NCI-H69 (cell line): Measurements from ENCODE around the gene KLHL29.
A peak's percentile ranks its signal among the peaks of the same experiment; 100 is the strongest.
"Not testable (repeated sequence)": the region's sequence is repeated elsewhere in the genome, so short reads cannot be mapped to it uniquely, and the experiment has no call there.

Experiments
- DNase-seq: peaks from one replicate; lab custom pipeline; 2025; lab: John Stamatoyannopoulos, UW

Gene KLHL29

DNA sequence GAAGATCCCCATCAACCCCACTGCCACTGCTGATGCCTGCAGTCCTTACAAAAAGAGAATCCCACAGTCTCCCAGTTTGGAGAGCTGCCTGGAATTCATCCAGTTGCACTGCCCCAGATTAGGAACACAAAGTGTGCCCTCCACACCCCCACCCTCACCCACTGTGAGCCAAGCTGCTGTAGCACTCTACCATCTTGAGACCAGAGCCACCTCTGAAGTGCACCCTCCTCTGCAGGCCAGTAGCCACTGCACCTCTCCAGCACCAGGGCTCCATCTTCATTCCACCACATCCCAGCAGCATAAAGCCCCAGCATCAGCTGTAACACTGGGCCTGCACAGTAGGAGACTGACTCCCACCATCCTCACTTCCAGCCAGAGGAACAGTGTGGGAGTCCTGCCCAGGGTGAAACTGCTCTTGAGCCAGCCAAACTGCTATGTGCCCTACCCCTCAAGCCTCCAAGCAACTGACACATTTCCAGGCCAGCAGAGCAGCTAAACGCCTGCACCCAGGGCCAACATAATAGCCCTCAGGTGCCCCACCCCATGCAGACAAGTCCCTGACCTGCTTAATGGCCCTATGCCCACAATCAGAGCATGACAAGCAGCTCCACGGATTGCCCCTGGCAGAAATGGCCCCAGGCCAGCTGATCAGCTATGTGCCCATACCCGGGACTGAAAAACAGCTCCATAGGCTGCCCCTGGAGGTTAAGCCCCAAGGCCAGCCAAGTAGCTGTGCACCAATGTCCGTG lies 335.9 kb downstream of the KLHL29 start:
- peak; percentile 4 for DNase-seq

DNA sequence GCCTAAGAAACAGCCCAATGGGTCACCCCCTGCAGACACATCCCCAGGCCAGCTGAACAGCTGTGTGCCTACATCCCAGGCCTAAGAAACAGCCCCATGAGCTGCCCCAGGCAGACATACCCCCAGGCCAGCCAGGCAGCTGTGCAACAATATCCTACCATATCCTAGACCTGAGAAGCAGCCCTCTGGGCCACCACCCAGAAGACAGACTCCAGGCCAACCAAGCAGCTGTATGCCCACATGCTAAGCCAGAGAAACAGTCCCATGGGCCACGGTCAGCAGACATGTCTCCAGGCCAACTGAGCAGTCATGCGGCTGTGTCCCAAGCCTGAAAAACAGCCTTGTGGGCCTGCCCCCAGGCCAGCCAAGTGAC lies 336.5 kb downstream of the KLHL29 start:
- no peak for DNase-seq

DNA sequence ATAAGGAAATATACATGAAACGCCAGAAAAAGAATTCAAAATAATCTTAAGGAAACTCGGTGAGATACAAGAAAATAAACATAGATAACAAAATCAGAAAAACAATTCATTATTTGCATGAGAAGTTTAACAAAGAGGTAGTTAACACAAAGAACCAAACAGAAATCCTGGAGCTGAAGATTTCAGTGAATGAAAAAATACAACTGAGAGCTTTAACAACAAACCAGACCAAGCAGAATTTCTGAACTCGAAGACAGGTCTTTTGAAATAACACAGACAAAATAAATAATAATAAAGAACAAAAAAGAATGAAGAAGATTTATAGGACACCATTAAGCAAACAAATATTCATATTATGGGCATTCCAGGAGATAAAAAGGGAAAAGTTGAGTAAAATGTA lies 337.3 kb downstream of the KLHL29 start:
- DNase-seq, result no peak

DNA sequence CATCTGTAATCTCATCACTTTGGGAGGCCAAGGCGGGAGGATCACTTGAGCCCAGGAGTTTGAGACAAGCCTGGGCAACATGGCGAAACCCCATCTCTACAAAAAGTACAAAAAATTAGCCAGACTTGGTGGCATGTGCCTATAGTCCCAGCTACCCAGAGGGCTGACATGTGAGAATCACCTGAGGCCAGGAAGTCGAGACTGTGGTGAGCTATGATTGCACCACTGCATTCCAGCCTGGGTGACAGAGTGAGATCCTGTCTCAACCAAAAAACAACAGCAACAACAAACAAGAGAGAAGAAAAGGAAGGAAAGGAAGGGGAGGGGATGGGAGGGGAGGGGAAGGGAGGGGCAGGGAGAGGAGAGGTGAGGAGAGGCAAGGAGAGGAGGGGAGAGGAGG lies 338.1 kb downstream of the KLHL29 start:
- DNase-seq, result not testable (repeated sequence)

DNA sequence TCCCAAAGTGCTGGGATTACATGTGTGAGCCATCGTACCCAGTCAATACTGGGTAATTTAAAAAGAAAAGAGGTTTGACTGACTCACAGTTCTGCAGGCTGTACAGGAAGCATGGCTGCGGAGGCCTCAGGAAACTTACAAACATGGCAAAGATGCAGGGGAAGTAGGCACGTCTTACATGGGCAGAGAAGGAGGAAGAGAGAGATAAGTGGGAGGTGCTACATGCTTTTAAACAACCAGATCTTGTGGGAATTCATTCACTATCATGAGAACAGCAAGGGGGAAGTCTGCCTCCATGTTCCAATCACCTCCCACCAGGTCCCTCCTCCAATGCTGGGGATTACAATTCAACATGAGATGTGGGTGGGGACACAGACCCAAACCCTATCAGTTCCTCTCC lies 349.4 kb downstream of the KLHL29 start:
- no peak for DNase-seq

DNA sequence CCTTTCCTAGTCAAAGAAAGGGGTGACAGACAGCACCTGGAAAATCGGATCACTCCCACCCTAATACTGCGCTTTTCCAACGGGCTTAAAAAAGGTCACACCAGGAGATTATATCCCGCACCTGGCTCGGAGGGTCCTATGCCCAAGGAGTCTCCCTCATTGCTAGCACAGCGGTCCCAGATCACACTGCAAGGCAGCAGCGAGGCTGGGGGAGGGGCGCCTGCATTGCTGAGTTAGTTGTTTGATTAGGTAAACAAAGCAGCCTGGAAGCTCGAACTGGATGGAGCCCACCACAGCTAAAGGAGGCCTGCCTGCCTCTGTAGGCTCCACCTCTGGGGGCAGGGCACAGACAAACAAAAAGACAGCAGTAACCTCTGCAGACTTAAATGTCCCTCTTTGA lies 351.8 kb downstream of the KLHL29 start:
- DNase-seq, result not testable (repeated sequence)

DNA sequence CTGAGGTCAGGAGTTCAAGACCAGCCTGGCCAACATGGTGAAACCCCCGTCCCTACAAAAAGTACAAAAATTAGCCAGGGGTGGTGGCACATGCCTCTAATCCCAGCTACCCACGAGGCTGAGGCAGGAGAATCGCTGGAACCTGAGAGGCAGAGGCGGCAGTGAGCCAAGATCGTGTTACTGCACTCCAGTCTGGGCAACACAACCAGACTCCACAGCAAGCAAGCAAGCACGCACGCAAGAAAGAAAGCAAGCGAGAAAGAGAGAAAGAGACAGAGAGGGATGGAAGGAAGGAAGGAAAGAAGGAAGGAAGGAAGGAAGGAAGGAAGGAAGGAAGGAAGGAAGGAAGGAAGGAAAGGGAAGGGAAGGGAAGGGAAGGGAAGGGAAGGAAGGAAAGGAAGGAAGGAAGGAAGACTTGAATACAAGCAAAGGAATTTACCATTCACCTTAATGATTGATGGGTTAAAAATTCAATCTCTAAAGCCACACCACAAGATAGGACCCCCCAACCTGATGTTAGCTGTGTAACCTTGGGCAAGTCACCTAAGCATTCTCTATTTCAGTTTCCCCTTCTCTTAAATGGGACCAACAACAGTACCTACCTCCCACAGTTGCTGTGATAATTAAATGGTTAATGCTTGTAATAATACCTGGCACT lies 360.2 kb downstream of the KLHL29 start:
- no peak for DNase-seq

DNA sequence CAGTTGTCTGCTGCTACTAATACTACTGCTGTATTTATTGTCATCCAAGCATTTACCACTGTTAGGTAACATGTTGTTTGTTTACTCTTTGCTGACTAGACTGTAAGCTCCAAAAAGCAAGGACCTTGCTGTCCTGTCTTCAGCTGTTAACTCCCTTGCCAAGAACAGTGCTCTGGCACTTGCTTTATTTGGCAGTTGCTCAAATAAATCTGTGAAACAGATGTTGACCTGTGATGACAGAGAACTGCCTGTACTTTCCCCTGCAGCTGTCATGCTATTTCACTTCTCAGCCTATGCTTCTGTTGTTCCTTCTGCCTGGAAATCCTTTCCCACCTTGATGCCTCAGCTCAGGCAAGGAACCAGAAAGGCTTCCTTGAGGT lies 360.7 kb downstream of the KLHL29 start:
- DNase-seq, result peak; percentile 73

DNA sequence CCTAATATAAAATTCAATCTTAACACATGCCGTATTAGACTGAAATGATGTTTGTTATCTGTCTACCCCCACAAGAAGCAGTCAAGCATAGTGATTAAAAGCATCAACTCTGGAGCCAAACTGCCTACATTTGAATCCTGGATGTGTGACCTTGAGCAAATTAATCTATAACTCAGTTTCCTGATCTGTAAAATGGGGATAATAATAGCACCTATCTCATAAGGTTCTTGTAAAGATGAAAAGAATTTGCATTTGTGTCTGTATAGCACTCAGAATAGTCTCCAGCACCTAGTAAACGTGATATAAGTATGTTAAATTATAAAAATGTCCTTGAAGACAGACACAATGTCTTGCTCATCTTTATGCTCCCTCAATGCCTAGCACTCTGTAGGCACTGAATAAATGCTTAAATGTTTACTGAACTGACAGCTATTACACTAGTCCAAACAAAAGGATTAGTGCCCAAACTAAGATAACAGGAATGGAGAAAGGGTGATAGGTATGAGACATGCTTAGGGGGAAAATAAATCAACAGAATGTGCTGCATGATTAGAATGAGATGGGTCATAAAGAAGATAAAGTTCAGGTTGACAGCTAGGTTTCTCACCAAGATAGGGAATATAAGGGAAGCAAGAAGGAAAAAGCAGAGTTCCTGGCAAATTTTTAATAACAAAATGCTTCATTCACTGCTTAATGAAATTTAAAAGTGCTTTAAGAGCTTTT lies 361.3 kb downstream of the KLHL29 start:
- DNase-seq, result no peak

DNA sequence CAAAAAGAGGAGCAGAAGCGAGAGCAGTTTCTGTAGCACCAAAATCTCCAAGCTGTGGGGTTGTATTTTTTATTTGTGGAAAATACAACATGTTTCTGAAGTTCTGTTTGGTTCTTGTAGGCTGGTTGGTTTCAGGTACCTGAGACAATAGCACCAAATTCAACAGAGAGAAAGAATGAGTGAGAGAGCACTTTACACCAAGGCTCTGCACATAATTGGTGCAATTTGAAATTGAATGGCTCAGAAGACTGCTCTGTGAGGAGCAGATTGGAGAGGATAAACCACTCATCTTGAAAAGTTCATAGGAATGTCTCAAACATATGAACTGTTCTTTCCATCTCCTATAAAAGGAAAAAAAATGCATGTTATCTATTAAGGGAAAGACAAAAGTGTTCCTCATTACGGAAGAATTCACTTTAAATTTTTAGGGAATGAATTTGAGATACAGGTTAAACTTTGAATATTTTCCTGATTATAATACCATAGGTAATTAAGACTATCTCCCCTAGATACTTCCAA lies 366.8 kb downstream of the KLHL29 start:
- no peak for DNase-seq

DNA sequence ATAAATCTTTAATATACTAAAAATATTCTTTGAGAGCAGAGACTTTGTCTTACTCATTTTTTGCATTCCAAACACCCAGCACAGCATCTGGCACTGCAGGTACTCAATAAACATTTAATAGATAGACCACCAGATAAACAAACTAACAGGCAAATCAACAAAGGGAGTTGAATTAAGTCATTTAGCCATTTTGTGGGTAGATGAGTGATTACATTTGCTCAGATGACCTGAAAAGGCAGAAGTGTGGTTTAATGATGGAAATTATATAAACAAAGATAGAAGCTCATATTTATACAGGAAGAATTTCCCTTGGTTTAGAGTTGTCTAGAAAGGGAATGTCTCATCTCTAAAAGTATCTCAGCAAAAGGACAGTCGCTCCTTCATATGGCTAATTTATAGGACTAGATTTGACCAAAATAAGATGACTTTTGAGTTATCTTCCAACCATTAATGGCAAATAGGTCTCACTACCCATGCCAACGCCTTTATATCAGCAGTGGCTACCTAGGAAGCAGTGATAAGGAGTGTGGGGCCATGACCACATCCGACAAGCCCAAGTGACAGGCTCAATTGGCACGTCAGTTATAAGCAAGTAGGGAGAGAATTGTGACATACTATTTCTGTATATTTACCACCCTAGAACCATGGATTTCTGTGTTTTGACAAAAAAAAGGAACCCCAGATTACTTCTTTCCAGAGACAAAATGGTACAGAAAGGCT lies 368.5 kb downstream of the KLHL29 start:
- DNase-seq, result no peak

DNA sequence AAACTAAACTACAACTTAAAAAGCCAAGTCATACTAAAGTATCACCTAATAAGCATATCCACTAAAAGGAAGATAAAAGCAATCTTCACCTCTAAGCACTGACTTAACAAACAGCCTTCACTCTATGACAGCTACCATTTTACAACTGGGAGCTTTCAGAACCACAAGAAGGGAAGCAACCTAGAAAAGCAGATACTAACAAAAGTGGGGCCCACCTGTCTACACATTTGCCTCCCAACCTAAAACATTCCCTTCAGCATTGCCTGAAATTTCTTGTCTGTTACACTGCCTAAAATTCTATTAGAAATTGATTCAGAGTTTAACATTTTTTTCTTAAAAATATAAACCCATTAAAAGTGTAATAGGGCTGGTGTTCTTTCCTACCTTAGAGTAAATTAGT lies 370.0 kb downstream of the KLHL29 start:
- DNase-seq, result no peak

DNA sequence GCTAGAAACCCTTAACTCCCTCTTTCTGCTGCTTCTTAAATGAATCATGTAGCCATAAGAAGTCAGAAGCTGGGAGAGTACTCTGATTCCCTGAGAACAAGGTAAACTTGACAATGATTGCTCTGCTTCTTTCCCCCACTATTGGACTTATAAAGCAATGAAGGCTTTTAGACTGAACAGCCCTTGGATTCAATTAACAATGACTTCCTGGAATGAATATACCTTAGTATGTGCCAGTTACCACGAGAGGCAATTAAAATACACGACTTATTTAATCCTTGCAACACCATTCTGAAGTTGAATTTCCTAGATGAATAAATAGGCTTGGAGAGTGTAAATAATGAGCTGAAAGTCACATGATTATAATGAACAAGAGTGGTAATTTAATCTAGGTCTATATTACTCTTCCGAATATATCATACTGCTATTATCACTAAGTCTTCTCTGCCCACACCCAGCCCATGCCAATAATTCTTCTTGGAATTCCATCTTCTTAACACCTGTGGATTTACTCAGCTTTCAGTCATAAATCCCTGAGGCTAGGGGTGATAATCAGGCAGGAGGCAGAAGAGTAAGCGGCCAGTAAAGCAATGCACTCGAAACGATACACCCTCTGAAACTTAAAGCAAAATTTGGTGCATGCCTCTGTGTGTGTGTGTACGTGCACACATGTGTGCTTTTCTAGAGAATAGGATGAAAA lies 371.8 kb downstream of the KLHL29 start:
- peak; percentile 53 for DNase-seq

DNA sequence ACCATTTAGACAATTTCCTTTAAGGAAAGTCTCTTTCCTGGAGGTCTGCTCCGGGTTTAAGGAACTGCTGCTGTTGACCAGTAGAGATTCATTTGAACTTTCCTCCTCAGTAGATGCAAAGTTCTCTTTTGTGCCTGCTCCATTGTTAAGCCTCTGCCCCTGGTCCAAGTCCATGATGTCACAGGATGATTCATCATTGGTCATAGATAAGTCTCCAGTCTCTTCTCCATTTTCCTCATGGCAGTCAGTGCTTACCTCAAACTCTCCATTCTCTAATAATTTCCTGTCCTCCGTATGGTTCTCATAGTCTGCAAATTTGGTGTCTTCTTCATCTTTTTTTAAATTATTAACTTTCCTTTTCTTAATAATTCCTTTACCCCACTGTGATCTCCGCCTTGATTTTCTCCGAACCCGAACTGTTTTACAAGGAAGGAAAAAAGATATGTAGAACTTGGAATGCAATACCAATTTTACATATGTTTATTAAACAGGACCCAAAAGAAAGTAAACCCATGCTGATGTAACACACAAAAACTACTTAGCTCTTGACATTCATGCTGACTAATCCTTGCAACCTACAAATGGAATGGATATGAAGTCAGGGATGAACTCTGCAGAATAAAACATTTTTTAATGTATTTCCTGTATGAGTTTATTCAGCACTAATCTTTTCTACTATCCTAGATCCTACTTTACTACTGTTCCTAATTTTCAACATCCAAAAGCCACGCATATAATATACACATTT lies 372.9 kb downstream of the KLHL29 start:
- DNase-seq, result no peak
